ENCODE measurements around the gene QDPR.

QDPR gene

GRCh38 chr4:17515445-17516407, 3.8 kb upstream of the QDPR start:
- H3K27ac ChIP-seq, result no peak overlapping the region
- TF ChIP-seq, protein P1, sequence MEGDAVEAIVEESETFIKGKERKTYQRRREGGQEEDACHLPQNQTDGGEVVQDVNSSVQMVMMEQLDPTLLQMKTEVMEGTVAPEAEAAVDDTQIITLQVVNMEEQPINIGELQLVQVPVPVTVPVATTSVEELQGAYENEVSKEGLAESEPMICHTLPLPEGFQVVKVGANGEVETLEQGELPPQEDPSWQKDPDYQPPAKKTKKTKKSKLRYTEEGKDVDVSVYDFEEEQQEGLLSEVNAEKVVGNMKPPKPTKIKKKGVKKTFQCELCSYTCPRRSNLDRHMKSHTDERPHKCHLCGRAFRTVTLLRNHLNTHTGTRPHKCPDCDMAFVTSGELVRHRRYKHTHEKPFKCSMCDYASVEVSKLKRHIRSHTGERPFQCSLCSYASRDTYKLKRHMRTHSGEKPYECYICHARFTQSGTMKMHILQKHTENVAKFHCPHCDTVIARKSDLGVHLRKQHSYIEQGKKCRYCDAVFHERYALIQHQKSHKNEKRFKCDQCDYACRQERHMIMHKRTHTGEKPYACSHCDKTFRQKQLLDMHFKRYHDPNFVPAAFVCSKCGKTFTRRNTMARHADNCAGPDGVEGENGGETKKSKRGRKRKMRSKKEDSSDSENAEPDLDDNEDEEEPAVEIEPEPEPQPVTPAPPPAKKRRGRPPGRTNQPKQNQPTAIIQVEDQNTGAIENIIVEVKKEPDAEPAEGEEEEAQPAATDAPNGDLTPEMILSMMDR (IDR thresholded peaks at IDR 0.05), result no peak
- no peak for TF ChIP-seq ZFX (IDR thresholded peaks at IDR 0.05; ENCODE audit: borderline replicate concordance)

DNA sequence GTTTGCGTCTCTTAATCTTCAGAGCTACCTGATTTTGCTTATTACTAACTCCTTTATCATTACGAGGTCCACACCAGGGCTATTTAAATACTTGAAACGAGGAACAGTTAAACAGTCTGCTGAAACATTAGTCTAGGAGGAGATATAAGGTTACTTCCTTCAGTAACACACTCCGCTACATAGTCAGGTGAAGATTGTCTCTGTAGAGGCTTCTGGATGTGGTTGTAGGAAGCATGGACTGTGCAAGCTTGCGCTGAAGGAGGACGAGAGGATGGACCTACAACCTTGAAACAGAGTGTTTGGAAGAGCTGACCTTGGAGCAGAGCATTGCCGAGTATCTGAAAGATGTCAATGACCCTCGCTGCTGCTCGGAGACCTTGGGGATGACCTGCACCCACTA, 3.0 kb upstream of the QDPR start, which contains the start of gene CLRN2:
Gene CLRN2, plus strand, starts transcription at position 301 of the 400 bp plus-strand sequence. CDS start 102 bp downstream, outside the sequence.
- TF ChIP-seq, protein P1 (IDR thresholded peaks at IDR 0.05), result no peak
- no peak for TF ChIP-seq ZFX (IDR thresholded peaks at IDR 0.05; ENCODE audit: borderline replicate concordance)
- no peak within 1 kb of the TSS for H3K27ac ChIP-seq

GRCh38 chr4:17512973-17513665, 1.2 kb upstream of the QDPR start:
- no peak overlapping the region for H3K27ac ChIP-seq
- TF ChIP-seq ZFX (IDR thresholded peaks at IDR 0.05; ENCODE audit: borderline replicate concordance), result no peak
- TF ChIP-seq, protein P1 (IDR thresholded peaks at IDR 0.05), result no peak

- no peak for TF ChIP-seq ZFX (IDR thresholded peaks at IDR 0.05; ENCODE audit: borderline replicate concordance)
- TF ChIP-seq, protein P1 (IDR thresholded peaks at IDR 0.05), result no peak
- H3K27ac ChIP-seq, result no peak overlapping the region
These were observed 361 bp downstream of the QDPR start for GRCh38 chr4:17511509-17511949.

- no peak overlapping the region for H3K27ac ChIP-seq
- TF ChIP-seq ZFX (IDR thresholded peaks at IDR 0.05; ENCODE audit: borderline replicate concordance), result no peak
- TF ChIP-seq, protein P1 (IDR thresholded peaks at IDR 0.05), result no peak
These were observed 839 bp downstream of the QDPR start for GRCh38 chr4:17511051-17511450.

DNA sequence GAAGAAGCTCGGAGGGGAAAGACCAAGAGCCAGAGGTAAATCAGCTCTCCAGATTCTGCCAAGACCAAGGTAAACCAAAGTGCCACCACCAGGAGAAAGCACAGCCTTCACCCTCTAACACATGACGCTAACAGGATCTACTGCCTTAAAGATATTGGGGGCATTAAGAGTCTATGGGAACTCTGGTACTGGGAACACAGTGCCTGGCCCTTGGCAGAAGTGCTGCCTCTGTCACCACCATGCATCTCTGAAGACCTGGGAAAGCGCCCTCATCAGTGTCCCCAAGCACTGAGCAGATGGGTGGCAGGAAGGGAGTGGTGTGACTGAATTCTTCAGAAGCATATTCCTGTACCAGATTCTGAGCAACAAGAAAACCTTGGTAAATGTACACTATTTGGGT, 1.3 kb downstream of the QDPR start:
- H3K27ac ChIP-seq, result no peak overlapping the region
- TF ChIP-seq ZFX (IDR thresholded peaks at IDR 0.05; ENCODE audit: borderline replicate concordance), result no peak
- TF ChIP-seq, protein P1 (IDR thresholded peaks at IDR 0.05), result no peak
